Stimulated activated CD8-positive, alpha-beta memory T cell treated with anti-CD3 and anti-CD28 coated beads, Interleukin-7, amount 100 ng/mL, for 1 hour (primary cell): ENCODE measurements around the gene STMND1.

Source experiments
- DNase-seq, 2 donors: peaks; one replicate each; pipeline ENCODE4 v3.0.0-alpha.2; 2020; ENCODE audit warnings: low read depth in 2 of 2

STMND1 gene

GRCh38 chr6:17098538-17098937 is 3.3 kb upstream of the STMND1 start:
- no peak for DNase-seq

GRCh38 chr6:17099401-17100059 is 2.3 kb upstream of the STMND1 start:
- DNase-seq: no peak

- no peak for DNase-seq
Measured at GRCh38 chr6:17100806-17101205, 1.0 kb upstream of the STMND1 start.

- DNase-seq: no peak
Measured at GRCh38 chr6:17102258-17102870, 514 bp downstream of the STMND1 start.

GRCh38 chr6:17103715-17104114 is 1.9 kb downstream of the STMND1 start:
- no peak for DNase-seq

- no peak for DNase-seq
Measured at GRCh38 chr6:17107863-17108262, 6.0 kb downstream of the STMND1 start.

- no peak for DNase-seq
Measured at GRCh38 chr6:17115251-17116116, 13.6 kb downstream of the STMND1 start.

GRCh38 chr6:17116117-17116440 is 14.2 kb downstream of the STMND1 start:
- no peak for DNase-seq

- no peak for DNase-seq
Measured at GRCh38 chr6:17120019-17120418, 18.2 kb downstream of the STMND1 start.

- no peak for DNase-seq
Measured at GRCh38 chr6:17125407-17125806, 23.6 kb downstream of the STMND1 start.

- DNase-seq: no peak
Measured at GRCh38 chr6:17130786-17131185, 28.9 kb downstream of the STMND1 start.

- DNase-seq: no peak
Measured at GRCh38 chr6:17132967-17133366, 31.1 kb downstream of the STMND1 start.

GRCh38 chr6:17138033-17138432 is 36.2 kb downstream of the STMND1 start:
- no peak for DNase-seq

GRCh38 chr6:17144016-17144415 is 42.2 kb downstream of the STMND1 start:
- no peak for DNase-seq

GRCh38 chr6:17149571-17149970 is 47.7 kb downstream of the STMND1 start:
- no peak for DNase-seq

GRCh38 chr6:17150096-17150495 is 48.2 kb downstream of the STMND1 start:
- no peak for DNase-seq

- no peak for DNase-seq
Measured at GRCh38 chr6:17151888-17152287, 50.0 kb downstream of the STMND1 start.

GRCh38 chr6:17152703-17153102 is 50.9 kb downstream of the STMND1 start:
- DNase-seq: no peak

- peak; percentile 15 to 41 for DNase-seq
Measured at GRCh38 chr6:17156112-17156921, 54.5 kb downstream of the STMND1 start.

- no peak for DNase-seq
Measured at GRCh38 chr6:17156966-17157365, 55.1 kb downstream of the STMND1 start.

GRCh38 chr6:17157617-17158016 is 55.8 kb downstream of the STMND1 start:
- no peak for DNase-seq

GRCh38 chr6:17159240-17159639 is 57.4 kb downstream of the STMND1 start:
- no peak for DNase-seq
